ENCODE measurements around the gene ARHGAP15.

ARHGAP15 gene

DNA sequence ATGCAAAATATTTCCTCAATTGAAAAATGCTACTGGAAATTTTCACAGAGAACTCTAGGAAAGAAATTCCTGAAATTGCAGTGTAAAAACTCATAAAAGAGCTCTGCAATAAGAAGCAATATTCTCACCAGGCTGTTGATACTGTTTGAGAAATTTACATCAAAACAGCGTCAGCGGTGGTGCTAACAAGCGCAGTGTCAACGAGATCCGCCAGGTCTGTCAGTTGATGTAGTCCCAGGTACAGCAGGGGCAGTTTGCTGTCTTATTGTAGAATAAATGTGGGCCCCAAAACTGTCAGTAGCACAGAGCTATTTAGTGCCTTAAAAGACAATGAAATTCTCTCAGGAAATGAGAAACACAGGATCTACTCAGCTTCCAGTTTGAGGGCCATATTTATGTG is 611.2 kb downstream of the ARHGAP15 start:
- DNase-seq, result no peak

- DNase-seq, result no peak
Observed at GRCh38 chr2:143741205-143741604, 612.0 kb downstream of the ARHGAP15 start.

DNA sequence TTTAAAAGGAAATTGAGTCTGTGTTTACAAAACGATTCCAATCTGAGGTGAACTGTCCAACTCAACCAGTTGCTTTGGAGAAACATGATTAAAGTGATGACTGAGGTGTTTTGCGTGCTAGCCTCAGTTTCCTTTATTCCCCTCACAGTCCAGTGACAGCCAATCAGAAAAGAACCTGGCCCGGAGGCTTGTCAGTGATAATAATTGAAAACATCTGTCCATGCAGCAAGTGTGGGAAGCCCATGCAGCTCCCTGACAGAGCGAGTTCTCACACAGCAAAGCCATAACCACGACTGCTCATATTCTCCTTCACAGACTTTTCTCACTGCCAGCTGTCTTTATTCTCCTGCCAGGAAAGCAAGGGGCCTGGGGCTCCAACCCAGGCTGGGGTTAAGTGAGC is 613.4 kb downstream of the ARHGAP15 start:
- no peak for DNase-seq

- DNase-seq, result no peak
Observed at GRCh38 chr2:143744114-143744513, 614.9 kb downstream of the ARHGAP15 start.

DNA sequence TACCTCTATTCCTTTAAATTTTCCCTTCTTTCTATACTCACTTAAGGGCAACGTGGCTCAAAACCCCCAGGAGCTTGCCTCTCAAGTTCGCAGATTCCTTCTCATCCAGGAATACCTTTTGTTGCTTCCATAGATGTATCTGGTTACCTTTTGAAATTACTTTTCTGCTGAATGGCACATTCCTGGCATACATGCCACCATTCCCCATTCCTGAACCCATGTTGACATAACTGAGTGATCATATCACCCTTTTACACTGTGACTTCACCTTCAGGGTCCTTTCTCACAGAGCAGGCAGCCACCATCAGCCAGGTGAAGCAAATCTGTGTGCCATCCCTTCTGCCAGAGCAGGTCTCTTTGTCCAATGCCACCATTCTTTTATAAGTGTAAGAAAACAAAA is 615.8 kb downstream of the ARHGAP15 start:
- no peak for DNase-seq

DNA sequence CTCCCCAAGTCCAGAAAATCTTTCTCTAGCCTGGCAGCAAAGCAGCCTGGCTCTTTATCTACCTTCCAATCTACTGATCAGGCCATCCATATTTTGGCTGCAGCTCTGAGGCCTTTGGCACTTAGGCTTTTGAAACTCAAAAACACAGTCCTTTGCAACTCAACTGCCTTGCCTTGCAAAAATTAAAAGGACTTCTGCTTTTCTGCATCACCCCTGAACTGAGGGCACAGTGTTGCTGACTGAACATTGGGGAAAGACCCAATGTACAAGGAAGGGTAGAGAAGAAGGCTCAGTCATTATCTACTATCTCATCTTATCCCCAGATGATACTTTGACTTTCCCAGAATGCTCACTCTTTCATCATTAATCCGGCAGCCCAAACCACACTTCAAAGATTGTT is 625.5 kb downstream of the ARHGAP15 start:
- DNase-seq, result no peak

DNA sequence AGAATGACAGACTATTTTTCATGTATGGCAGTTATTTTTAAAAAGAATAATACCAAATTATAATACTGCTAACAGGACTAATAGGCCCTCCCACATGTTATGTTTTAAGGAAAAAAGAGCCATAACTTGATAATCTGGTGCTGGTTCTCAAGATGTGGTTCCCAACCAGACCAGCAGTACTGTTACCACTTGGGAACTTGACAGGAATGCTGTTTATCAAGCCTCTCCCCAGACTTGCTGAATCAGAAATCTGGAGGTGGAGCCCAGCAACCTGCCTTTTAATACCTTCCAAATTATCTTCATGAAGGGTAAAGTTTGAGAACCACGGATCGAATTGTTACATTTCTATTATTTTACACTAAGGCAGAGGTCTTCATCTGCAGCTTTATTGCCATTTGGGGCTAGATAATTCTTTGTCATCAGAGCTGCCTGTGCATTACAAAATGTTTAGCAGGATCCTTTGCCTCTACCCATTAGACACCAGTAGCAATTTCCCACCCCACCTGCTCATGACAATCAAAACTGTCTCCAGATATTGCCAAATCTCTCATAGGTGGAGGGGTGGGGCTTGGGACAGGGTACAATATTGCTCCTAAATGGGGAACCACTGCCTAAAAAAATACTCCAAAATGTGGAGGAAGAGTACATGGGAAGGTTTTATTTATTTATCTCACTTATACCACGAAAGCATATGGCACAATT is 629.6 kb downstream of the ARHGAP15 start:
- no peak for DNase-seq

GRCh38 chr2:143759455-143759854 is 630.2 kb downstream of the ARHGAP15 start:
- DNase-seq, result no peak

GRCh38 chr2:143762176-143762928 is 633.1 kb downstream of the ARHGAP15 start:
- DNase-seq, result no peak

- no peak for DNase-seq
Observed at GRCh38 chr2:143764261-143764660, 635.0 kb downstream of the ARHGAP15 start.

DNA sequence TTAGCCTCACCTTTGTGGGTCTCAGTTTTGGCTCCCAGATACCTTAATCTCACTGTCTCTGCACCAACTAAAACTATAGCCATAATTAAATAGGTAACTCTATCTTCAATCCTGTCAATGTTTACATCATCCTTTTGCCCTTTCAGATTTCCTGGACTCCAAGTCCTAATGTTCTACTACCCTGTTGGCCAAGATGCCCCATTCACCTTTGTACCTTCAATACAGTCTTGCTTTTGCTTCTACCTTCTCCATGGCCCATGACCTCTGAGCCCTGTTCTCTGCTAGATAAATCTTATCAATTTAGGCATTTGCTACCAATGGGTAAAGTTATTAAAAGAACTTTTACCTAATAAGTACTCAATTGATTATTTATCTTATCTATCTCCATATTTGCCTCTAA is 635.5 kb downstream of the ARHGAP15 start:
- DNase-seq, result no peak

DNA sequence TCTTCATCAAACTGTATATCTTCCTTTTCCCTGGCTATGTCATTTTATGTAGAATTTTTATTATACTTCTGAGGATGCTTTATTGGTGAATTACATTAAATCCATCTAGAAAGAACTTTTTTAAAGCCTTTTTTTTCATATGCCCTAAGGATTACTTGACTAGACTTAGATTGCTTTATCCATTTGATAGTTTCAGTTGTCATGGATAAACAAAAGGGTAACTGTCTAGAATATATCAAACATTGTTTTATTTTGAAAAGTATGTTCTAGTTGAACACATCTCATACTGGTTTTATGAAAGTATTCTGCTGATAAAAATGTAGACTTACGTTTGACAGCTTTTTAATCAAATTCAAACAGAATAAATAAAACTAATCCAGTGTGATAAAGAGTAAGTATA is 639.8 kb downstream of the ARHGAP15 start:
- no peak for DNase-seq

GRCh38 chr2:143771939-143772338 is 642.7 kb downstream of the ARHGAP15 start:
- DNase-seq, result no peak

DNA sequence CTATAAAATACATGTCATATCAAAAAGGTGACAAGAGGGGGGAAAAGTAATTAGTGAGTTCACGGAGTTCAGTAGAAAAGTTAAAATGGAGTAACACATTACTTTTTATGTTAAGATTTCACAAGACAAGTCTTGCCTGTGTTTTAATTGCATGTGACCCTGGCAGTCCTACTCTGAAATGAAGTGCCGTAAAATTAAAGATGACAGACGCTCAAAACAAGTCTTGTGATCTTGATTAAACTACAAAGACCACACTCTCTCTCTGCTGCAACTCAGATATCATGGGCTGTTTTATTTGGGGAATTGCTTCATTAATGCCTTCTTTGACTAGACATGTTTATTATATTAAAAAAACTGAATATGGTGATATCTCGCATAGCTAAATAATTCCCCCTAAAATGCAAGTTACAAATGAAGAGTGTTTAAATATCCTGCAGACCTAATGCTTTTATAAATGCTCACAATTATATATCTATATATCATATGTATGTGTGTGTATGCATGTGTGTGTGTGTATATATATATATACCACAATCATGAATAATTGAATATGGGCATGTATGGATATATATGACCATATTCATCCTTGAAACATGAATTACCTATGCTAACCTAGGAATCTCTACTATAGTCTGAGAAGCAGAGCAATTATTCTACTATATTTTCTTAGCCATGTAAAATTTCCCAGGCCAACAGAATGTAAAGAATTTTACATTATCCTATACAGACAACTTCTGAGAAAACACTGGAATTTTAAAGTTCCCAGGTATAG is 647.5 kb downstream of the ARHGAP15 start:
- no peak for DNase-seq

GRCh38 chr2:143779021-143779420 is 649.8 kb downstream of the ARHGAP15 start:
- DNase-seq, result no peak

- DNase-seq, result no peak
Observed at GRCh38 chr2:143786026-143786765, 657.0 kb downstream of the ARHGAP15 start.

DNA sequence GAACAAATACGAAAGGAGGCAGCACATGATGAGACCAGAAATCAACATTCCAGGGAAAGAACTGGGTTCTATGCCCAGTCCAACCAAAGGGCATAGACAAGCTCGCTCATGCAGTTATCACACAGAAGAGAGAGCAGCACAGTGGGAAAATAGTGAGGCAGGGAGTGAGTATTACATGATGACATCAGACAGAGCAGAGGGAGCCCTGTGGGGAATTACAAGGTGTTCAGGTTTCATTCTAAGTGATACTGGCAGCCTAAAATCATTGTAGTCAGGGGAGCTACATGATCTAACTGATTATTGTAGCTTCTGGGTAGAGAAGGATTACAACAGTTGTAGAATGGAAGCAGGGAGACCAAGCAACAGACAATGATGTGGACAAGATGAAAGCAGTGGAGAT is 658.5 kb downstream of the ARHGAP15 start:
- DNase-seq, result no peak

DNA sequence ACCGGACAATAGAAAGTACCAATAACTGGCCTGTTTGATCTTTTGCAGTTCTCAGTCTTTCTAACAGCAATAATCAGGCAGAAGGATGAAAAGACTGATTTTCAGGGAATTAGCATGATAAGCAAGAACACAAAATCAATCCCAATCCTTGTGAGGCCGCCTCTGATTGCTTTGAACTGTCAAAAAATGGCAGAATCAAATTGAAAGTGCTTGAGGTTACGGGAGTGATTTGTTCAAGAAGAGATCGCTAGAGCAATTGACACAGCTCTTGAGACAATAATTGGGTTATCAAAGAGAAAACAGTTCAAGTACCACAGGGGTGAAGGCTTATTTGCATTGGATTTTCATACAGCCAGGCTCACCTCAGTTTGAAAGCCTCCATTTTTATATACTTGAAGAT is 663.4 kb downstream of the ARHGAP15 start:
- no peak for DNase-seq

DNA sequence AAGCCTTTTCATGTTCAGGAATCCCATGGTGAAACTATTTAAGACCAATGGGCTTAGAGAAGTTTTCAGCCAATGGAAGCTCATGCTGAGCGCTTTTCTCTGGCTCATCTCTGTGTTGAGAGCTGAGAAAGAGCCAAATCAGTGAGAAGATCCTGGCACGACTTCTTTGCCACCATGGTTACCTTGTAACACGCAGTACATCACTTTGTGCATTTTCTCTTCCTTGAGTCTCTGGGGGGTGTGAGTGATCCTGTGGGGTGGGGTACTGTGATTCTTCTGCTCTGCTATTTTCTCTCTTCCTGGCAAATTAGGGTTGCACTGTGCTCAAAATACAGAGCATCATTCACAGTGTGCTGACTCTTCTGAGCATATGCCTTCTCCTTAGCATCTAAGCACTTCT is 664.2 kb downstream of the ARHGAP15 start:
- DNase-seq, result no peak

DNA sequence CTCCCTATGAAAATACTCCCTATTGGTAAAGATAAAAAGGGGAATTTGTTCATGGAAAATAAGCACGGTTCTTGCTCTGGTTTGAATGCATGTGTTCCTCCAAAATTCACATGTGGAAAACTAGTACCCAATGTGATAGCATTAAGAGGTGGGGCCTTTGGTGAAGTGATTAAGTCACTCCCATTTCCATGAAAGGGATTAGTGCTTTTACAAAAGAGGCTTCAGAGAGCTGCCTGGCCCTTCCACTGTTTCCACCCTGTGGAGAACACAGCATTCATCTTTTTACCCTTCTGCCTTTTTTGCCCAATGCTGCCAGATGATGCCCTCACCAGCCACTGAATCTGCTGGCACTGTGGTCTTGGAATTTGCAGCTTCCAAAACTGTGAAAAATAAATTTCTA is 666.8 kb downstream of the ARHGAP15 start:
- no peak for DNase-seq

DNA sequence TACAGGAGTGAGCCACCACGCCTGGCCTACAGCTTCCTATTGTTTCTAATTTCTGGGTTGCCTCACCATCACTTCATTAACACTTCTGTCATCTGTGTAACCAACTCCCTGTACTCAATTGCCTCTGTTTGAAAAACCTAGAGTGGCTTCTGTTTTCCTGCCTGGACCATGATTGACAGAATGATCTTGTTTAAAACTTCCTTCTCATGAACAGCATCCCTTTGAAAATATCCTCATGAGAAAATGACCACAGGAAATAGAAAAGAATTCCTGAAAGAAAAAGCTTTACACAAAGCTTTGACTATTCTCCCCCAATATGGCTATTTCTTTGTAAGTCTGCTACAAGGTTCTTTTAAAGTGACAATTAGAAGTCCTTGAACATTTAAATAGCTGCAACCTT is 672.3 kb downstream of the ARHGAP15 start:
- no peak for DNase-seq

DNA sequence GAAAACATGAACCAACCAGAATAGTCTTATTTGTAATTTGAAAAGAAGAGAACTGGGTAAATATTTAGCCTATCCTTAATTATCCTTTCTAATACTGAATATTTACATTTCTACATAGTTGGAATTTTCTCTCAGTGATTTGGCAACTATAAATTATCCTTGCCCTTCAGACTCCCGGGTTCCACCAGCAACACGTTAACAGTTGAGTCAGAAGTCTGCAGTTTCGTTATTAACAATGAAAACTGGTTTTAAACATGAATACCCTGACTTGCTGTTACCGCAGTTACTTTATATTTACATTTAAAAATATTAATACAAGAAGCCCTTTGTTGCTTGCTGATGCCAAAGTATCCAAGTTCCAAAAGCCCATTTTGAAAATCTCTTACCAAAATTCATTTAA is 673.0 kb downstream of the ARHGAP15 start:
- DNase-seq, result no peak
